ENCODE data around the gene DPH6. TPM values are rescaled to one million over a fixed set of nuclear protein-coding genes. Genes with fewer than 3 reads are reported as not detected.

The DPH6 gene
- polyA plus RNA-seq, 1 experiment: 11.8 TPM

- no peak for TF ChIP-seq CTCF (IDR thresholded peaks at IDR 0.05; ENCODE audit: low read depth, low read length)
- POLR2A ChIA-PET: interaction anchor here (0.6 kb wide), 1 partner anchor 967 kb away, joined by 3 read pairs; no protein-coding TSS in a partner anchor
- H3K27ac ChIP-seq (ENCODE audit: low read depth, low read length): no peak overlapping the region
- CTCF ChIA-PET: no interaction called here
- DNase-seq (ENCODE audit: low read depth, low spot score): no peak
- no peaks in the 10 kb centered on the region for H3K27me3 ChIP-seq (ENCODE audit: control insufficient read depth, insufficient read depth, low read length)
- H3K4me3 ChIP-seq (ENCODE audit: low read depth, low read length): no peak overlapping the region
- no peaks in the 10 kb centered on the region for H3K9me3 ChIP-seq (ENCODE audit: control insufficient read depth, insufficient read depth, low read length)
These were observed 80.2 kb downstream of the DPH6 start for GRCh38 chr15:35465783-35466182.

- no peak for DNase-seq (ENCODE audit: low read depth, low spot score)
These were observed 85.3 kb downstream of the DPH6 start for GRCh38 chr15:35460616-35461015.

GRCh38 chr15:35458176-35458856 lies 87.6 kb downstream of the DPH6 start:
- POLR2A ChIA-PET: no interaction called here
- Histone ChIP-seq H3K27ac (ENCODE audit: low read depth, low read length) (no peak overlapping the region), H3K4me3 (ENCODE audit: low read depth, low read length) (no peak overlapping the region), H3K27me3 (ENCODE audit: control insufficient read depth, insufficient read depth, low read length) (no peaks in the 10 kb centered on the region), H3K9me3 (ENCODE audit: control insufficient read depth, insufficient read depth, low read length) (no peaks in the 10 kb centered on the region)
- TF ChIP-seq CTCF (IDR thresholded peaks at IDR 0.05; ENCODE audit: low read depth, low read length): no peak
- no peak for DNase-seq (ENCODE audit: low read depth, low spot score)
- CTCF ChIA-PET: interaction anchor here (1.0 kb wide), 1 partner anchor 14 kb away, joined by 6 read pairs; no protein-coding TSS in a partner anchor

More at GRCh38 chr15:35460616-35461015, 85.3 kb downstream of the DPH6 start:
- Histone ChIP-seq H3K9me3 (ENCODE audit: control insufficient read depth, insufficient read depth, low read length) (no peaks in the 10 kb centered on the region), H3K4me3 (ENCODE audit: low read depth, low read length) (no peak overlapping the region), H3K27ac (ENCODE audit: low read depth, low read length) (no peak overlapping the region), H3K27me3 (ENCODE audit: control insufficient read depth, insufficient read depth, low read length) (no peaks in the 10 kb centered on the region)
- ChIA-PET CTCF (no interaction called here), POLR2A (no interaction called here)
- no peak for TF ChIP-seq CTCF (IDR thresholded peaks at IDR 0.05; ENCODE audit: low read depth, low read length)

GRCh38 chr15:35455201-35455600 lies 90.8 kb downstream of the DPH6 start:
- DNase-seq (ENCODE audit: low read depth, low spot score): no peak
- H3K27ac ChIP-seq (ENCODE audit: low read depth, low read length): no peak overlapping the region
- ChIA-PET CTCF (interaction anchor here (2.8 kb wide), 1 partner anchor 11 kb away, joined by 18 read pairs; no protein-coding TSS in a partner anchor), POLR2A (no interaction called here)
- H3K9me3 ChIP-seq (ENCODE audit: control insufficient read depth, insufficient read depth, low read length): peaks cover 4% of the 10 kb centered on the region; the same call in 1 of the 2 replicates
- no peak overlapping the region for H3K4me3 ChIP-seq (ENCODE audit: low read depth, low read length)
- TF ChIP-seq CTCF (IDR thresholded peaks at IDR 0.05; ENCODE audit: low read depth, low read length): no peak
- no peaks in the 10 kb centered on the region for H3K27me3 ChIP-seq (ENCODE audit: control insufficient read depth, insufficient read depth, low read length)

- ChIA-PET CTCF (interaction anchor here (0.7 to 2.3 kb wide), 2 partner anchors 162 to 387 kb away, joined by 5 to 6 read pairs; no protein-coding TSS in a partner anchor), POLR2A (interaction anchor here (0.7 kb wide), 2 partner anchors 269 to 309 kb away, joined by 4 to 5 read pairs; no protein-coding TSS in a partner anchor)
- Histone ChIP-seq H3K27ac (ENCODE audit: low read depth, low read length) (no peak overlapping the region), H3K9me3 (ENCODE audit: control insufficient read depth, insufficient read depth, low read length) (peaks cover 4% of the 10 kb centered on the region; the same call in 1 of the 2 replicates), H3K27me3 (ENCODE audit: control insufficient read depth, insufficient read depth, low read length) (no peaks in the 10 kb centered on the region), H3K4me3 (ENCODE audit: low read depth, low read length) (no peak overlapping the region)
- TF ChIP-seq CTCF (IDR thresholded peaks at IDR 0.05; ENCODE audit: low read depth, low read length): no peak
- DNase-seq (ENCODE audit: low read depth, low spot score): no peak
These were observed 95.5 kb downstream of the DPH6 start for GRCh38 chr15:35450492-35450891.

Data from AG04450 (cell line).